ENCODE data around the gene HSFX3. TPM values are rescaled to one million over a fixed set of nuclear protein-coding genes. Genes with fewer than 3 reads are reported as not detected.
"Not testable (repeated sequence)": the region's sequence is repeated elsewhere in the genome, so short reads cannot be mapped to it uniquely, and the experiment has no call there.

The HSFX3 gene
- total RNA-seq, 2 donors from 2014 or later: not detected

DNA sequence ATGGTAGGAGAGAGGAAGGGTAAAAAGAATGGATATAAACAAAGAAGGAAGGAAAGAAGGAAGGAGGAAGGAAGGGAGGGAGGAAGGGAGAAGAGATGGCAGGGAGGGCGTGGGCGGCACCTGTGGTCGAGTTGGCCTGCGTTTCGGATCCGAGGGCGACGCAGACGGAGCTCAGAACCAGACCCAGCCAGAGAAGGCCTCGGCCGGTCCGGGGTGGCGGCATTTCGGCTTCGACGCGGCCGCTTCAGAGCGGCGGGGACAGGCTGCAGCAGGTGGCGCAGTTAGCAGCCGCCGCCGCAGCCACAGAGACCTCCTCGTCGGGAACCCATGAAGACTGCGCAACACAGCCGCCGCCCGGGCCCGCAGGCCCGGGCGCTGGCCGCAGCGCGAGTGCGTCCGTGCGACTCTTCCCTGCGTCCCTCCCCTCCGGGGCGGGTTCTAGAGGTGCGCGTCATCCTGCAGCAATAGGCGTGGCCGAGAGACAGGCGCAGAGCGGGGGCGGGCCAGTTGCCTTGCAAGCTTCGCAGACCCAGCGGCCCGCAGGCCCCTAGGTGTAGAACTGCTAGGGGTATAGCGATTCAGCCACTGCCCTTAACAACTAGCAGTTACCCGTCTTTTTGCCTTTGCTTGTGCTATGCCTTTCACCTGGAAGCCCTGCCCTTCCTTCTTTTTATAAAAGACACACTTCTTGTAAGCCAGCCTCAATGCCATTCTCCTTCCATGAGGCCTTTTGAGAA, 44.6 kb downstream of the HSFX3 start, which contains the start of gene IDS:
Gene IDS (minus strand): TSS at position 392 of the 737 bp plus-strand sequence. CDS start 169 bp downstream, at position 223.
- peak; percentile 88 to 91 for DNase-seq
- peak within 1 kb of the TSS; percentile 85 to 92 for H3K4me3 Mint-ChIP-seq
- H3K27me3 Mint-ChIP-seq (ENCODE audit: low read depth): peaks cover 12% of the 10 kb centered on the region
- peaks cover 3 to 7% of the 10 kb centered on the region in 2 donors for H3K36me3 Mint-ChIP-seq (ENCODE audit: insufficient read depth in 2 of 2)
- H3K9me3 Mint-ChIP-seq: no peaks in the 10 kb centered on the region
- peak; percentile 75 to 79 for ATAC-seq (replicated peaks in 1 of 2)
- H3K27ac Mint-ChIP-seq: peak within 1 kb of the TSS; percentile 92
- H3K4me1 Mint-ChIP-seq (ENCODE audit: low read depth): peaks cover 48% of the 10 kb centered on the region

DNA sequence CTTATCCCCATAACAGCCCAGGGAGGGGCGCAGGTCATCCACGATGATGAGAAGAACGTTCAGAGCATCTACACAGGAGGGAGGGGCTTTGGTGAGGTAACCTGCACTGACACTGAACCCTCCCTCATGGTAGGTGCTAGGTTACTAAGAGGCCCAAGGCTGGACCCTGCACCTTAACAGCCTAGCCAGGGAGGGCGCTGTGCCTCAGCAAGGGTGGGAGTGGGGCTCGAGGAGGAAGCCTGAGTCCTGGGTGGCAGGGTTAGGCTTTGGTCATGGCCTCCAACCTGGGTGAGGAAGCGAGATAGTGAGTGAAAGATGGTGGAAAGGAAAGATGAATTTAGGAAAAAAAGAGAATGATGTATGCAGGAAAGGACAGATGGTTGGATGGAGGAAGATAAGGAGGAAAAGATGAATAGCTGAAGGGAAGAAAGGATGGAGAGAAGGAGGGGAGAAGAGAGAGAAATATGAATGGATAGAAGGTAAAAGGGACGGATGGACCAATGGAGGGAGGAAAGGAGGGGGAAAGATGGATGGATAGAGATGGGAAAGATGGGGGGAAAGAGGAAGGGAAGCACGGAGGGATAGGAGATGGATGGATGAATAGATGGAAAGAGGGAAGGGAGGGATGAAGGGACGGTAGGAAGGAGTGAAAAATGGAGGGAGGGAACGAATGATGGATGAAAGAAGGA, 45.4 kb downstream of the HSFX3 start:
- Mint-ChIP-seq H3K9me3 (no peaks in the 10 kb centered on the region), H3K27me3 (ENCODE audit: low read depth) (peaks cover 11% of the 10 kb centered on the region), H3K27ac (peak overlapping the region; percentile 92), H3K4me3 (peak overlapping the region; percentile 85 to 92), H3K36me3 (ENCODE audit: insufficient read depth in 2 of 2) (peaks cover 3 to 7% of the 10 kb centered on the region in 2 donors), H3K4me1 (ENCODE audit: low read depth) (peaks cover 53% of the 10 kb centered on the region)
- DNase-seq: peak; percentile 75 to 78
- ATAC-seq (replicated peaks in 1 of 2): peak; percentile 59 to 71

DNA sequence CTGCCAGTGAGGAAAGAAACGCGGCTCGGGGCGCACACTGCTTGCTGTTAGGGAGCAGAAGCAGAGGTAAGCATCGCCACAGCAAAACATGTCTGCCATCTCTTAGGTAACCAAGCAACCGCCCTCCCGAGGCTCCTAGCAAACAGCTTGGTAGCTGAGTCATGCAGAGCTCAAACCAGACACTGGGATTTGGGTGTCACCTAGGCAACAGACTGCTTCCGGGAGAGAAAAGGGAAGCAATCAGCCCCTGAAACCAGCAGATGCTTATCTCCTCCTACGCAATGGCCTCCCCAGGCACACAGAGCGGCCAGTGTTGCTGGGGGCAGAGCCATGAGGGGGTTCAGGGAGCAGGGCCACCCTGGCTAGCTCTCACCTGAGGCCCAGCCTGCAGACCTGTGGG, 46.3 kb downstream of the HSFX3 start:
- not testable (repeated sequence) for H3K9me3 Mint-ChIP-seq; H3K36me3 Mint-ChIP-seq (ENCODE audit: insufficient read depth in 2 of 2); H3K27ac Mint-ChIP-seq
- peak overlapping the region; percentile 85 to 92 for H3K4me3 Mint-ChIP-seq
- peaks cover 53% of the 10 kb centered on the region for H3K4me1 Mint-ChIP-seq (ENCODE audit: low read depth)
- DNase-seq (peak; percentile 55 to 70), ATAC-seq (replicated peaks in 1 of 2) (peak; percentile 73 to 74)
- H3K27me3 Mint-ChIP-seq (ENCODE audit: low read depth): peaks cover 11% of the 10 kb centered on the region

DNA sequence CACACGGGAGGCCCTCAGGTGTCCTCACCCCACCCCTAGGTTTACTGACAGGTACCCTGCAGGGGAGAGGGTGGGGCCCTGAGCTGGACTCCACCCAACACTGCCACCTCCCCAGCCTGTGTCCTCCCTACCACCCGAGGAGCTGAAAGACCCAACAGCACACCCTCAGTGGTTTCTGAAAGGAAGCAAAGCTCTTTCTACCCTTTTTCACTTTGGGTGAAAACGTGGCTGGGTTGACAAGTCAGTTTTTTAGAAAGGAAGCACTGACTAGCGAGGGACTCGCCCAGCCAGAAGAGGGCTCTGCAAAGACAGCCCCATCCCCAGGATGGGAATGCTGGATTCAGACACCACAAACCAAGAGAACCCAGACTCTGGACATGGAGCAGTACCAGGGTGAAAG, 46.8 kb downstream of the HSFX3 start:
- H3K36me3 Mint-ChIP-seq (ENCODE audit: insufficient read depth in 2 of 2); H3K9me3 Mint-ChIP-seq; DNase-seq; ATAC-seq (replicated peaks in 1 of 2): not testable (repeated sequence)
- Mint-ChIP-seq H3K27ac (peak overlapping the region; percentile 54), H3K4me1 (ENCODE audit: low read depth) (peaks cover 53% of the 10 kb centered on the region), H3K27me3 (ENCODE audit: low read depth) (peaks cover 13% of the 10 kb centered on the region), H3K4me3 (peak overlapping the region; percentile 32 to 61)

DNA sequence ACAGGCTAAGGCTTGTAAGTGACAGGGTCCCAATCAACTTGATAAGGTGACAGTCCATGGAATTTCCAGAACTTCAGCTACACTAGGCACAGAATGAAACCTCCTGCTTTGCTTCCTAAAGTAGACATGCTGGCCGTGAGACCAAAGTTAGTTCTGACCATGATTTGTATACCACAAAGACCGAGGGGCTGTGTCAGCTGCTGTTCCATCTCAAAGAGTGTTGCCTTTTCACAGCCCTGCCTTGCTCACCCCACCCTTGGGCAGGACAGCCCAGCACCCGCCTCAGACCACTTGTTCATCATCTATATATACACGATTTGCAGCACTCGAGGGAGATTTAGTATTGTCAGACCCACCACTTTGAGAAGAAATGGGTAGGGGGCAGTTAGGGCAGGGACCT, 50.0 kb downstream of the HSFX3 start:
- Mint-ChIP-seq H3K9me3 (no peaks in the 10 kb centered on the region), H3K27me3 (ENCODE audit: low read depth) (peaks cover 20% of the 10 kb centered on the region), H3K4me1 (ENCODE audit: low read depth) (peaks cover 50% of the 10 kb centered on the region), H3K36me3 (ENCODE audit: insufficient read depth in 2 of 2) (peaks cover 10 to 11% of the 10 kb centered on the region in 2 donors), H3K27ac (no peak overlapping the region), H3K4me3 (no peak overlapping the region)
- DNase-seq (no peak), ATAC-seq (replicated peaks in 1 of 2) (no peak)

DNA sequence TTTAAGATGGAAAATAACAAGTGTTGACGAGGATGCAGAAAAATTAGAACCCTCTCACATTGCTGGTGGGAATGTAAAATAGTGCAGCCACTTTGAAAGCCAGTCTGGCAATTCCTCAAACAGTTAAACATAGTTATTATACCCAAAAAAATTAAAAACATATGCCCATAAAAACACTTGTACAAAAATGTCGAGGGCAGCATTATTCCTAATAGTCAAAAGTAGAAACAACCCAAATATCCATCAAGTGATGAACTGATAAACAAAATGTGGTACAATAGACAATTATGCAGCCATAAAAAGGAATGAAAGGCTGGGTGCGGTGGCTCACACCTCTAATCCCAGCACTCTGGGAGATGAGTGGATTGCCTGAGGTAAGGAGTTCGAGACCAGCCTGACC, 51.0 kb downstream of the HSFX3 start:
- no peak overlapping the region for H3K27ac Mint-ChIP-seq
- peaks cover 11% of the 10 kb centered on the region for H3K27me3 Mint-ChIP-seq (ENCODE audit: low read depth)

More for the DNA sequence above, 51.0 kb downstream of the HSFX3 start:
- no peaks in the 10 kb centered on the region for H3K9me3 Mint-ChIP-seq
- H3K4me3 Mint-ChIP-seq: no peak overlapping the region
- no peak for ATAC-seq (replicated peaks in 1 of 2)
- no peak for DNase-seq
- H3K4me1 Mint-ChIP-seq (ENCODE audit: low read depth): peaks cover 40% of the 10 kb centered on the region
- H3K36me3 Mint-ChIP-seq (ENCODE audit: insufficient read depth in 2 of 2): peaks cover 7 to 8% of the 10 kb centered on the region in 2 donors

Other genes with a start within 250 kb of the HSFX3 start
- 10 to 100 TPM; 64.6 to 84.7 TPM for gene IDS, start 44.6 kb downstream of the HSFX3 start, total RNA-seq
- 10 to 100 TPM; 26.7 to 28.1 TPM for gene EOLA1, start 8.9 kb downstream of the HSFX3 start, total RNA-seq
- gene MAGEA9B, start 37.5 kb upstream of the HSFX3 start, total RNA-seq: not detected
- gene HSFX2, start 45.4 kb upstream of the HSFX3 start, total RNA-seq: under 1 TPM; 0.17 to 0.39 TPM
- gene TMEM185A, start 81.9 kb upstream of the HSFX3 start, total RNA-seq: 10 to 100 TPM; 19.8 to 22.9 TPM
- gene MAGEA11, start 162.1 kb upstream of the HSFX3 start, total RNA-seq: not detected
- gene HSFX1, start 224.1 kb upstream of the HSFX3 start, total RNA-seq: under 1 TPM; 0.67 to 1.00 TPM
- not detected for gene MAGEA9, start 232.0 kb upstream of the HSFX3 start, total RNA-seq